Upper lobe of left lung (tissue), 4 donors: ENCODE results near the gene TMEM8B.

Experiments
- POLR2A ChIP-seq, 4 donors: fragments of 450-650 bp; IDR thresholded peaks; one replicate each; pipeline ENCODE4 v1.5.1; 2016 to 2017; ENCODE audit warnings: antibody characterized with exemption in 4 of 4, mild to moderate bottlenecking in 2 of 4
- TF ChIP-seq, protein P1 (sequence below), 6 experiments: fragments of 450-650 bp in 4 of 6; fragments of 200-600 bp in 2 of 6; sonication (generic) in 2 of 6; IDR thresholded peaks; one replicate each; pipeline ENCODE4 v1.5.1; 2016 to 2019; ENCODE audit warnings: antibody characterized with exemption in 6 of 6

DNA sequence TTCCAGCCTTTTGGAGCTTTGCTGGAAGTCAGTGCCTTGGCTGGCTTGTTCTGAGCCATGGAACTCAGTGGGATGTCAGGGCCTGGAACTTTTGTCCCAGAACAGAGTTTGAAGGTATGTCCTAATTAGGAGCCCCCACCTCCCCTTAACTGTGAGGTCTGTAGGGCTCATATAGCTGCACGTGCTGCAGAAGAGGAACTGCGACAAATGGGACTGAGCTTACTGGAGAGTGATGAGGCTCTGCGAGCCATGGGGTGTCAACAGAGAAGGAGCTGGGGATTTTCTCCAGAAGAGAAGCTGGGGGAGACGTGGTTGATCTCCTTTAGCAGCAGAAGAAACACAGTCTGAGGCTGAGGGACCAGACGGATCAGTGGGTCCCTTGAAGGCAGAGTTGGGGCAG, 10.9 kb downstream of the TMEM8B start:
- TF ChIP-seq, protein P1, sequence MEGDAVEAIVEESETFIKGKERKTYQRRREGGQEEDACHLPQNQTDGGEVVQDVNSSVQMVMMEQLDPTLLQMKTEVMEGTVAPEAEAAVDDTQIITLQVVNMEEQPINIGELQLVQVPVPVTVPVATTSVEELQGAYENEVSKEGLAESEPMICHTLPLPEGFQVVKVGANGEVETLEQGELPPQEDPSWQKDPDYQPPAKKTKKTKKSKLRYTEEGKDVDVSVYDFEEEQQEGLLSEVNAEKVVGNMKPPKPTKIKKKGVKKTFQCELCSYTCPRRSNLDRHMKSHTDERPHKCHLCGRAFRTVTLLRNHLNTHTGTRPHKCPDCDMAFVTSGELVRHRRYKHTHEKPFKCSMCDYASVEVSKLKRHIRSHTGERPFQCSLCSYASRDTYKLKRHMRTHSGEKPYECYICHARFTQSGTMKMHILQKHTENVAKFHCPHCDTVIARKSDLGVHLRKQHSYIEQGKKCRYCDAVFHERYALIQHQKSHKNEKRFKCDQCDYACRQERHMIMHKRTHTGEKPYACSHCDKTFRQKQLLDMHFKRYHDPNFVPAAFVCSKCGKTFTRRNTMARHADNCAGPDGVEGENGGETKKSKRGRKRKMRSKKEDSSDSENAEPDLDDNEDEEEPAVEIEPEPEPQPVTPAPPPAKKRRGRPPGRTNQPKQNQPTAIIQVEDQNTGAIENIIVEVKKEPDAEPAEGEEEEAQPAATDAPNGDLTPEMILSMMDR (IDR thresholded peaks at IDR 0.05): no peak
- TF ChIP-seq POLR2A (IDR thresholded peaks at IDR 0.05): no peak
